Dermis blood vessel endothelial cell (primary cell): ENCODE measurements around the gene LHPP. TPM values are rescaled to one million over a fixed set of nuclear protein-coding genes. Genes with fewer than 3 reads are reported as not detected.

ENCODE experiments used
- DNase-seq: peaks from one replicate; pipeline ENCODE4 v3.0.0; 2010
- total RNA-seq: library from RNA; depleted of rRNA; stranded (reverse); fragments of >200 nt; gene quantifications from 2 replicates; pipeline ENCODE4 v1.2.3, GENCODE V29; 2014

The LHPP gene
- total RNA-seq, 1 donor from 2014 or later: 4.9 TPM

GRCh38 chr10:124448696-124449169 is 12.9 kb upstream of the LHPP start:
- no peak for DNase-seq

DNA sequence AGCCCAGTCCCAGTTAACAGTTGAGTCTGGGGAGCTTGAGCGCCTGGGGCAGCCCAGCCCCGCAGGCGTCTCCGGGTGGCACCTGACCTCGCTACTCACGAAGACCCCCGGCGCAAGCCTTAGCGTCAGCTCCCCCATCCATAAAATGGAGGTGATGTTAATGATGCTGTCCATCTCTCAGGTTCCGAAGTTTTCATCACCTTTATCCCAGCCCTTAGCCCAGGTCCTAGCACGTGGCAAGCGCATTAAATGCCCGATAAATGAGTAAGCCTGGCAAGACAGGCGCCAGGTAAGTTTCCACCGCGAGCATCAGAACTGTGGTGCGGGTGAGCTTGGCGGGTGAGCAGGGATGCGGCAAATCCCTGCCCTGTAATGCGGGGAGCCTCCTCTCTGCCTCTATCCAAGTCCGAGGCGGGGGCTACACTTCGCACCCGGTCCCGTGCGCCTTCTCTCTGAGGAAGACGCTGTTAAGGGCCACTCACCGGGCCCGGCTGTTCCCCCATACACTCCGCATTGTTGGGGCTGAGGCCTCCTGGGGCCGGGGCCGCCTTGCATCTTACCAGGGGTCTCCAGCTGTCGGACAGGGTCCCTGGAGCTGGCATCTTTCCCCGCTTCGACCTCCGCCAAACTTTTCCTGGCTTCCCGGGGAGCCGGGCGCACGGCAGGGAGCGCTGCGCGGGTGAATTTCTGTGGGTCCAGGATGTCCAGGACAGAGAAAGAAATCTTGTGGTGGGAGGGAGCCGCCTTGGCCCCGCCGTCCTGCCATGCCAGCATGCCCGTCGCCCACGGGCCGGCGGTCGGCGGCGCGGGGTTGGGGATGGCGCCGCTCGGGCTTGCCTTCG is 12.2 kb upstream of the LHPP start:
- no peak for DNase-seq

DNA sequence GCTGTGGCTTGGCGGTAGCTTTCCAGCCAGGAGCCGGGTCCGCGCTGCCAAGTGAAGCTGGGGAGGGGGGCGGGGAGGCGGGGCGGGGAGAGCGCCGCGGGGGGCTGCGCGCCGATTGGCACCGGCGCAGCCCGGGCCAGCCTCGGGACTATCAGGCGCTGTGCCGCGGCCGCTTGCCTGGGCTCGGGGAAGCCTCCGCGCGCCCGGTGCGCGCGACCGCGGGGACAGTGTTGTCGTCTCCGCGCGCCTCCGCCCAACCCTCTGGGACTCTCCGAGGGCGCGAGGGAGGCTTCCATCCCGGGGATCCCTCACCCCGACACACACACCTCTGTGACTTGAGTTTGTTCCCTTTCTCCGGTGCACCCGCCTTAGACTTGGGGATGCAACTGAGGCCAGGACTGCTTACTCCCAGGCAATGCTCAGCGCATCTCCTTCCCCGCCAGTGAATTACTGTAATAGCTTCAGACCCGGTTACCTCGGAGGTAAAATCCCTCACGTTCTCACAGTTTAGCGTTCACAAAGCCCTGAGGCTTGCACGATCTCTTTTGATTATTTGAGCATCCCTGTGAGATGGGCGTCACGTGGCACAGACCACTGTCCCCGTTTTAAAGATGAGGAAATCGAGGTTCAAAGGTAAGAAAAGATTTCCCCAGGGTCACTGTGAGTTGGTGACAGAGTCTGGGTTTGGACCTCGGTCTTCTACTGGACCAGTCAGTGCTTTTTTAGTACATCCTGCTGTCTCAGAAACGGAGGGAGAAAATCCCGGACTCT is 11.4 kb upstream of the LHPP start, which contains the start of gene NKX1-2:
Gene NKX1-2, minus strand, starts transcription at position 24 of the 771 bp plus-strand sequence. CDS start 92 bp downstream, outside the sequence.
- DNase-seq: no peak

DNA sequence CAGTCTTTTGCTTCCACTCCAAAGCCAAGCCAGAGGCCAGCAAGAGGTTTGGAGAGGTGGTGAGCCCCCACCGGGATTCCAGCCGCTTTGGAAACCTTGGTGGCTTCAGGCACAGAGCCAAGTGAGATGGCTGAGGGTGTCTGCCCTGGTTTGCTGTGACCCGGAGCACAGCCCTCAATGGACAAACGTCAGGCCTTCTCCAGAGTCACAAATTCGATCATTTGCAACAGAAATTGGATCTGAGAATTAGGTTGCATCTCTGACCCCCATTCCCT is 10.9 kb upstream of the LHPP start:
- DNase-seq: no peak

GRCh38 chr10:124451276-124451675 is 10.3 kb upstream of the LHPP start:
- no peak for DNase-seq

DNA sequence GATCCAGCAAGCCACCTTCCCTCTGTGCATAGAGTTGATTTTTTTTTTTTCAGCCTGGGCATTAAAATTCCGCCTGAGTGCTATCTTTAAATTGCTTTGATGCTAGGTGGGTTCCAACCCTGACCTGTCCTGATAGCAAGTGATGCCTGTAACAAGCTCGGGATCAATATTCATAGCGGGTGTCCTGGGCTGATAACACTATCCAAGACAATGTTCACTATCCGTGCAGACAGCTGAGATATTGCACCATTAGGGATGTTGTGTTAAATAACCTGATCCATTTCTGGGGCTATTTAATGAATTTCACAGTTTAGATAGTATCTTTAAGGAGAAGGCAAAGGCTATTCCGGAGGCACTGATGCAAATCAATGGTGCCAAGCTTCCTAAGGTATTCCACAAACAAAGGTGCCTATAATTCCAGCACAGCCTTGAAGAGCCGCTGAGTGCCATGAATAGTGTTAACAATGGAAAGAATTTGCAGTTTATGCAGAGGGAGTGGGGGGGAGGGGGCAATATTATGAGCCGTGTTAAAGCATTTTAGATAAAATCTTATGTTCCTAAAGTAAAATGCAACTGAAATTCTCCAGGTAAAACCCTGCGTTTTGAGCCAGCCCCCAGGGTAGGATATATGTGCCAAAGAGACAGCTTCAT is 7.5 kb upstream of the LHPP start:
- DNase-seq: no peak

DNA sequence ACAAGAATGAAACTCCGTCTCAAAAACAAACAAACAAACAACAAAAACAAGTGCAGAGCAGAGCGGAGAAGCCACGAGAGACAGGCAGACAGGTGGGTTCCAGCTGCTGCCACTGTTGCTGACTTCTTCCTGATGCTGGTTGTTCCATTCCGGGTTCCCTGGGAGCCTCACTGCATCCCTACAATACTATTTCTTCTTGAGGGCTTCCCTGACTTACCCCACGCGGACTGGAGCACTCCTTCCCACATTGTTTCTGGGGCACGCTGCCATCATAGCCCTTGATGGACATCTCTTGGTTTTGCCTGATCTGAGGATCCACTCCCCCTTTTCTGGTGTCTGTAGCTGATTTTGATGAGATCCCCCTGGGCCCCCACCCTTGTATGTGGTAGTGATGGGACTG is 6.2 kb upstream of the LHPP start:
- no peak for DNase-seq

DNA sequence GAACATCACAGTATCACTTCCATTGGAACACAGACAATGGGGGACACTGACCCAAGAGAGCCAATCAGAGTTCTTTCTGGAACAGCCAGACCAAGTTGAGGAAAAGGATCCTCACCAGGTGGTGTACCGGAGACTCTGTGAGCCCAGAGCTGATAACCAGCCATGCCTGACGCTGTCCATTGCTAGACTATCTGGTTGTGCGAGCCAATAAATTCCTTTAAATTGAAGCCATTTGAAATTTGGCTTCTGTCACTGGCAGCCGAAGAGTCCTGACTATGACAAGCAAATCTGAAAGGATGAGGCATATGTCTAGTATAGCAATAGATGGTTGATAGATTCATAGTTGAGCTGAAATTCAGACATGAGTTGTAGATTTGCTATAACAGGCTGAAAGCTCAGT is 3.1 kb upstream of the LHPP start:
- DNase-seq: no peak

GRCh38 chr10:124458889-124459288 is 2.7 kb upstream of the LHPP start:
- DNase-seq: no peak

DNA sequence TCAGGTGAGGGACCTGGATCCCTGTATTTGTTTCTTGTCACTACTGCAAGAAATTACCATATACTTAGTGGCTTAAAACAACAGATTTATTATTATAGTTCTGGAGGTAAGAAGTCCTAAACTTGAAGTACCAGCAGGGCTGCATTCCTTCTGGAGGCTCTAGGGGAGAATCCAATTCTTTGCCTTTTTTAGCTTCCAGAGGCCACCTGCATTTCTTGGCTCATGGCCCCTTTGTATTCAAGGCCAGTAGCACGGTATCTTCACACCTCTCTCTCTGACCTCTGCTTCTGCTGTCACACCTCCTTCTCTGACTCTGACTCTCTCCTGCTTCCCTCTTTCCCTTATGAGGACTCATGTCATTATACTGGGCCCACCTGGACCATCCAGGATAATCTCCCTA is 2.2 kb upstream of the LHPP start:
- DNase-seq: no peak

- DNase-seq: no peak
Measured at GRCh38 chr10:124460144-124460543, 1.5 kb upstream of the LHPP start.

DNA sequence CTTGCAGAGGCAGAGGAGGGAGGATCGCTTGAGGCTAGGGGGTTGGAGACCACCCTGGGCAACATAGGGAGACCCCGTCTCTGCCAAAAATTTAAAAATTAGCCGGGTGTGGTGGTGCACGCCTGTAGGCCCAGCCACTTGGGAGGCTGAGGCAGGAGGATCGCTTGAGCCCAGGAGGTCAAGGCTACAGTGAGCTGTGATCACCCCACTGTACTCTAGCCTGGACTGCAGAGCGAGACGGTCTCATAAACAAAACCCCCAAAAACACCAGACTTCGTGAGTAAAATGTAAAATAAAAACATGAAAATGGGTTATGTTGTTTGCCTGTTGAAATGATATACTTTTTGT is 699 bp downstream of the LHPP start:
- no peak for DNase-seq

DNA sequence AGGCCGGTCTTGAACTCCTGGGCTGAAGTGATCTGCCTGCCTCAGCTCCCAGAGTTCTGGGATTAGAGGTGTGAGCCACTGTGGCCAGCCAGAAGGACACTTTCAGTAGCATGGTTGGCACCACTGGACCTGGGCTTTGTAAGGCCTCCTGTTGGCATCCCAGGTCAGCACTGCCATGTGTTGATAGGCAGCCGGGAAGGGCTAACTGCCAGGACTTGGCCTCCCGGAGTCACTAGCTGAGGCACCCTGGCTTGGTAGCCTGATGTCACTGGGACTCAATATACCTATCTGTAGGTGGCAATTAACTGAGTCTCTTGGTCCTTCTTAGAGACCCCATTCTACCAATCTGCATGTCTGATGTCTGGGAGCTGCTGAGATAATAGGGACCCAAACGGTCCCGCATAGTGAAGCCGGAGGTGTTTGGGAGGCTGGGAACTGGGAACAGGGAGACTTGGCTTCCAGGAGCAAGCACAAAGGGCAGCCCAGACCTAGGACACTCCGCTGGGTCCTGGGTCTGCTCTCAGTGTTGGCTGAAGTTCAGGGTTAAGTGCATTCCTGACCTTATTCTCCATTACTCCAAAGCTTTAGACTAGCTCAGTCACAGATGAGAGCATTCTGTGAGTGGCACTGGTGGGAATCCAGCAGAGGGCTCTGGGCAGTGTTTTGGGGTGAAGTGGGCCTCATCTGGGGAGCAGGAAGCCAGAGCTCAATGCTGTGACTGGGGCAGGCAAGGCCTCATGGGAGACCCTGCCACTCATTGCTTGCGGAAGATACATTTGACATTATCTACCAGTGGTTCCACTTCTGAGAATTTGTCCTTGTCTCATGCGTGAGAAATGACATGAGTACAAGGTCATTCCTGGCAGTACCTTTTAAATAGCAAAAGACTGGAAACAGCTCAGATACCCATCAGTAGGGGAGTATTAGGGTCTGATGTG is 2.7 kb downstream of the LHPP start:
- no peak for DNase-seq

DNA sequence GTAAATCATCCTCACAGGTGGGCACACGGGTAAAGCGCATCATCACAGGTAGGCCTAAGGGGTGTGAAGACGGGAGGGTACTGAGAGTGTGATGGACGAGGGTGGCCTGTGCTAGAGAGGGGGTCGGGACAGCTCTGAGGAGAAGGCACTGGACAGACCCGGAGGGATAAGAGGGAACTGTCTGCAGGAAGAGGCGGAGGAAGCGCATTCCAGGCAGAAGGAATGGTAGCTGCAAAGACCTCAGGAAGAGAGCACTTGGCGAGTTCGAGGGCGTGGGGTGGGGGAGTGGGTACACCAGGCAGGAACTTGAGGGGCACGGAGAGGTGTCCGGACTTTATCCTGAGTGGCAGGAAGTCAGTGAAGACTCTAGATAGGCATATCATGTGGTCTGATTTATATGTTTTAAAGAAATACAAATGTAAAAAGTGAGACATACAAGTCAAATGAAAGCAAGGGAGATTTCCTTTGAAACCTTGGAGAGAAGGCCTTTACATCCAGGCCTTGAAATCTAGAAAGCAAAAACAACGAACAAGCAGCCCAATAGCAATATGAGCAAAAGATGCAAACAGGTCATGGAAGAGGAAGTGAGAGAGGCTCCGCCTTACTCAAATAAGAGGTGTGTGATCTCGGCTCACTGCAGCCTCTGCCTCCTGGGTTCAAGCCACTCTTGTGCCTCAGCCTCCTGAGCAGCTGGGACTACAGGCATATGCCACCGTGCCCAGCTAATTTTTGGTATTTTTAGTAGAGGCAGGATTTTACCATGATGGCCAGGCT is 3.6 kb downstream of the LHPP start:
- DNase-seq: no peak

DNA sequence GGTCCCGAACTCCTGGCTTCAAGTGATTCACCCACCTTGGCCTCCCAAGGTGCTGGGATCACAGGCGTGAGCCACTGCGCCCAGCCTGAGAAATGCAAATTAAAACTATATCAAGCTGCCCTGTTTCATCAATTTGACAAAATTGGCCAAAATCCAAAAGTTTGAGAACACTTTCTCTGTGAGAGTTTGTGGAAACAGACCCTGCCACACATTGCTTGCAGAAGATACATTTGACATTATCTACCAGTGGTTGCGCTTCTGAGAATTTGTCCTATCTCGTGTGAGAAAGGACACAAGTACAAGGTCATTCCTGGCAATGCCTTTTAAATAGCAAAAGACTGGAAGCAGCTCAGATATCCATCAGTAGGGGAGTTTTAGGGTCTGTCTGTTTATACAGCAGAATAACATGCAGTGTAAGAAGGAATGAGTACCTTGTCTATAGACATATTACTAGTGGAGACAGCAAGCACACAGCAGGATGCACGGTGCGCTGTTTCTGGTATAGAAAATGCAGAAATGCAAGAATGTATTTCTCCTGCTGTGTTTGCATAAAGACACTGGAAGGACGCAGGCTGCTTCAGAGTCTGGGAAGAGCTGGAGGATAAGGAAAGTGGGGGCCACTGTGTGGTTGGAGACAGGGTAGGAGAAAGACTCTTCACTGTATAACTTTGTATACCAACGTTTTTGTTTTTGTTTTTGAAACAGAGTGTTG is 4.3 kb downstream of the LHPP start:
- DNase-seq: no peak

- no peak for DNase-seq
Measured at GRCh38 chr10:124467165-124467564, 5.5 kb downstream of the LHPP start.

DNA sequence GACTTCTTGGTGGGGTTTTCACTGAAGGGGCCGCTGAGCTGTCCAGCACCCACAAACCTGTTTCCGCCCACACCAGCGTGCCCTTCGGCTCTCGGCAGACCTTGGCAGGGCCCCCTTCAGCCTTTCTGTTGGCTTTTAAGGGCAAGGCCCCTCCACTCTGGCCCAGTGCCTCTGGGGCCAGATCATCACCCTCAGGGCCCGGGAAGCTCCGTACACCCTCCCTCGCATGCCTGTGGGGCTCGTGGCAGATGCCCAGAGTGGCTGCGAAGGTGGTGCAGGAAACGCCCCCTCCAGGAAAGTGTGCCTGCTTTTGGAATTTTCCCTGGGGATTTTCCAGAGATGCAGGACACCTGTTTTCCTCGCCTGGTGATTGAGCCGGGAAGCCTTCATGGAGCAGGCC is 7.0 kb downstream of the LHPP start:
- DNase-seq: no peak

DNA sequence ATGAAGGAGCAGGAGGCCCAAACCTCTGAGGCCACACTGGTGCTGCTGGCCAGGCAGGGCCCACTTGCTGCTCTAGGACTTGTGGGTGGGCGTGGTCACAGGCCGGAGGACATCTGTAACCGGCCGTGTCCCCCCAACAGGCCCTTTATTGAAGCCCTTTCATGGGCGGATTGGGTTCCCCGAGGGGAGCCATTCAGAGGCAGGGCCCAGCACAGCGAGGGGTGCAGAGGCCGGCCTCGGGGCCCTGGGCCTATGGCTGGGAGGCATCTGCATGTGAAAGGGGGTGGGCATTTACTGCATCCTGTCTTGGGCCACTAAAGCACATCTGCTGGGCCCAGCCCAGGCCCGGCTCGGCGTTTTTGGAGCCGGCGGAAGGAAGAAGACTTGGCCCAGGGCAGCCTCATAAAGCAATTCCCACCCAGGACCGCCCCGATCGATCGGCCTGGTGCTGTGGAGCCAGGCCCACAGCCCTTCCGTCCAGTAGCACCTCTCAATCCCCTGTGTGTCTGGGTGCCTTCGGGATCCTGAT is 8.4 kb downstream of the LHPP start:
- no peak for DNase-seq

DNA sequence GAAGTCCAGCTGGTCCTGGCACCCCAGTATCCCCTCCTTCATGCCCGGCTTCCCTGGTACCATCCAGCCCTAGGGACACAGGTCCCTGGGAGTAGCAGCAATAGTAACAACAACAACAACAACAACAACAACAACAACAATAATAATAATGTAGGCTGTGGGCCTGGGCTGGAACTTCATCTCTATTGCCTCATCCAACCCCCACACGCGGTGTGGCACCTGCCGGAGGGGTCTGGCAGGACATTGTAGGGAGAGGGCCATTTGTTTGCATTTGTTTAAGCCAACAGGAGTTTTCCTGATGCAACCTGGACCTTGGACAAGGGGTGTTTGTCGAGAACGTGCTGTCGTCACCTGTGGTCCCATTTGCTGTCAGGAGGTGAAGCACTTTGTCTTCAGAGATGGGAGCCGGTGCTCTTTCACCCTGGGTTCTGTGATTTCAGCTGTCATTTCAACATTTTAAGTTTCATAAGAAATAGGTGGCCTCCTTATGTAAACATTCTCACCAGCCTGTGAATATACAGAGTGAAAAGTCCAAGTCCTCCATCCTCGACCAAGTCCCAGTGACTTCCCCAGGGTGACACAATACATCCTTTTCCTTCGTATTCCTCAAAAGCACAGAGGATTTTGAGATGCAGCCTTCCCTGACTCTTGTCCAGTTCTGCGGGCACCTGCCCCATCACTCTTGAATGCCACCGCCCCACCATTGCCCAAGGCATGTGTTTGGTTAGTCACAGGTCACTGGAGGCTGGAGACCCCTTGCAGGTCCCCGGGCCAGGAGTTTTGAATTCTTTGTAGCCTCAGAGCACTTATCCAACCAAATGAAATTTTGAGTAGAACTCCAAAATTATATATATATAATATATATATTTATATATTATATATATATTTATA is 9.2 kb downstream of the LHPP start:
- DNase-seq: no peak

DNA sequence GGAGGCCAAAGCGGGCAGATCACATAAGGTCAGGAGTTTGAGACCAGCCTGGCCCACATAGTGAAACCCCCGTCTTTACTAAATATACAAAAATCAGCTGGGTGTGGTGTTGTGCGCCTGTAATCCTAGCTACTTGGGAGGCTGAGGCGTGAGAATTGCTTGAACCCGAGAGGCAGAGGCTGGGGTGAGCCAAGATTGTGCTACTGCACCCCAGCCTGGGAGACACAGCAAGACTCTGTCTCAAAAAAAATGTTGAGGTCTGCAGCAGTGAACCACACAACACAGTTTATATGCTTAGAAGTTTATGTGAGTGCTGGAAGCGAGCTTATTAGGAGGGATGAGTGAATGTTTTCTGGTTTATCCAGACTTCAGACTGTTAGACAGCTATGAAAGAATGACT is 10.4 kb downstream of the LHPP start:
- DNase-seq: no peak
